ENCODE data around the gene DCST1.

Gene DCST1

GRCh38 chr1:155016231-155016831 is 17.3 kb upstream of the DCST1 start:
- TF ChIP-seq CSDC2 (CRISPR knock-in tag; IDR thresholded peaks at IDR 0.05), result no peak
- TF ChIP-seq CSRNP3 (CRISPR knock-in tag; IDR thresholded peaks at IDR 0.05), result no peak
- TF ChIP-seq ZNF565 (CRISPR knock-in tag; conservative IDR thresholded peaks at IDR 0.05; ENCODE audit: low read depth), result no peak
- TF ChIP-seq TSHZ2 (CRISPR knock-in tag; IDR thresholded peaks at IDR 0.05), result no peak
- TF ChIP-seq ZC3H10 (CRISPR knock-in tag; IDR thresholded peaks at IDR 0.05), result no peak
- TF ChIP-seq PATZ1 (CRISPR knock-in tag; IDR thresholded peaks at IDR 0.05; ENCODE audit: borderline replicate concordance), result no peak
- TF ChIP-seq TCF4 (CRISPR knock-in tag; IDR thresholded peaks at IDR 0.05; ENCODE audit: borderline replicate concordance), result no peak
- no peak for TF ChIP-seq ZNF8 (CRISPR knock-in tag; IDR thresholded peaks at IDR 0.05)
- TF ChIP-seq ESRRG (CRISPR knock-in tag; IDR thresholded peaks at IDR 0.05), result no peak
- TF ChIP-seq RARB (CRISPR knock-in tag; IDR thresholded peaks at IDR 0.05), result no peak
- TF ChIP-seq ZNF70 (CRISPR knock-in tag; IDR thresholded peaks at IDR 0.05), result no peak
- TF ChIP-seq TOX (CRISPR knock-in tag; IDR thresholded peaks at IDR 0.05; ENCODE audit: borderline replicate concordance), result no peak
- TF ChIP-seq ISL1 (CRISPR knock-in tag; IDR thresholded peaks at IDR 0.05), result no peak
- TF ChIP-seq BACH2 (CRISPR knock-in tag; IDR thresholded peaks at IDR 0.05; ENCODE audit: borderline replicate concordance), result no peak
- TF ChIP-seq SNAI2 (CRISPR knock-in tag; IDR thresholded peaks at IDR 0.05), result no peak
- no peak for TF ChIP-seq OSR1 (CRISPR knock-in tag; IDR thresholded peaks at IDR 0.05)
- ATAC-seq, result no peak

GRCh38 chr1:155017041-155017945 is 16.3 kb upstream of the DCST1 start:
- TF ChIP-seq PATZ1 (CRISPR knock-in tag; IDR thresholded peaks at IDR 0.05; ENCODE audit: borderline replicate concordance), result peak; percentile 44; the same call in 1 of the 2 replicates
- no peak for TF ChIP-seq POU6F1 (CRISPR knock-in tag; IDR thresholded peaks at IDR 0.05; ENCODE audit: borderline replicate concordance, low read depth)
- peak; percentile 97 for ATAC-seq

GRCh38 chr1:155017946-155018316 is 15.7 kb upstream of the DCST1 start:
- ATAC-seq, result no peak
- no peak for TF ChIP-seq ESRRG (CRISPR knock-in tag; IDR thresholded peaks at IDR 0.05)
- no peak for TF ChIP-seq ZC3H10 (CRISPR knock-in tag; IDR thresholded peaks at IDR 0.05)
- TF ChIP-seq ZNF565 (CRISPR knock-in tag; conservative IDR thresholded peaks at IDR 0.05; ENCODE audit: low read depth), result no peak
- TF ChIP-seq ARNTL (CRISPR knock-in tag; IDR thresholded peaks at IDR 0.05; ENCODE audit: borderline replicate concordance, low read depth), result no peak
- TF ChIP-seq TSHZ2 (CRISPR knock-in tag; IDR thresholded peaks at IDR 0.05), result no peak
- TF ChIP-seq ZNF8 (CRISPR knock-in tag; IDR thresholded peaks at IDR 0.05), result no peak
- TF ChIP-seq PPARA (CRISPR knock-in tag; IDR thresholded peaks at IDR 0.05; ENCODE audit: borderline replicate concordance), result no peak
- no peak for TF ChIP-seq OSR1 (CRISPR knock-in tag; IDR thresholded peaks at IDR 0.05)
- no peak for TF ChIP-seq ZFP3 (CRISPR knock-in tag; IDR thresholded peaks at IDR 0.05)

All from SK-N-SH treated with all-trans-retinoic acid at 6 μM for 48 hours (cell line).